Right lobe of liver (tissue), 4 donors: Measurements from ENCODE around the gene AIFM2.

Source experiments
- POLR2A ChIP-seq: fragments of 450-650 bp; IDR thresholded peaks from one replicate; pipeline ENCODE4 v1.6.1; 2017; ENCODE audit warnings: antibody characterized with exemption, mild to moderate bottlenecking
- TF ChIP-seq, protein P1 (sequence below), 4 donors: fragments of 200-600 bp in 3 of 4; fragments of 450-650 bp in 1 of 4; IDR thresholded peaks; one replicate each; pipeline versions ENCODE4 v1.5.1 to v1.8.0; 2016 to 2022; ENCODE audit warnings: antibody characterized with exemption in 4 of 4, mild to moderate bottlenecking in 2 of 4
- donor health status: DM: no; HTN: no; CAD: no.
- donor health status: DM: no; HTN: no; CAD: no.
- donor health status: DM: no; HTN: yes; CAD: no.

DNA sequence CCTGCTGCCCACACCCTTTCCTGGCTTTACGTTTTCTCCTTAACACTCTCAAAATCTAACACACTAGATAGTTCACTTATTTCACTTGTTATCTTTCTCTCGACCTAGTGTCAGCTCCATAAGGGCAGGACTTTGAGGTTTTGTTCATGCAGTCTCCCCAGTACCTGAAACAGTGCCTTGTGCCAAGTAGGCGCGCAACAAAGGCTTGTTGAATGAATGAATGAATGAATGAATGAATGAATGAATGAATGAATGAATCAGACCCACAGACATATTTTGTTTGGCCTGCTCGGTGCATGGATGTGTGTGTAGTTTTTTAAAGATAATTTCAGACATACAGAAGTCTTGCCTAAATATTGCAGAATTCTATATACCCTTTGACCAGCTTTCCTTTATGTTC is 7.7 kb upstream of the AIFM2 start:
- TF ChIP-seq, protein P1, sequence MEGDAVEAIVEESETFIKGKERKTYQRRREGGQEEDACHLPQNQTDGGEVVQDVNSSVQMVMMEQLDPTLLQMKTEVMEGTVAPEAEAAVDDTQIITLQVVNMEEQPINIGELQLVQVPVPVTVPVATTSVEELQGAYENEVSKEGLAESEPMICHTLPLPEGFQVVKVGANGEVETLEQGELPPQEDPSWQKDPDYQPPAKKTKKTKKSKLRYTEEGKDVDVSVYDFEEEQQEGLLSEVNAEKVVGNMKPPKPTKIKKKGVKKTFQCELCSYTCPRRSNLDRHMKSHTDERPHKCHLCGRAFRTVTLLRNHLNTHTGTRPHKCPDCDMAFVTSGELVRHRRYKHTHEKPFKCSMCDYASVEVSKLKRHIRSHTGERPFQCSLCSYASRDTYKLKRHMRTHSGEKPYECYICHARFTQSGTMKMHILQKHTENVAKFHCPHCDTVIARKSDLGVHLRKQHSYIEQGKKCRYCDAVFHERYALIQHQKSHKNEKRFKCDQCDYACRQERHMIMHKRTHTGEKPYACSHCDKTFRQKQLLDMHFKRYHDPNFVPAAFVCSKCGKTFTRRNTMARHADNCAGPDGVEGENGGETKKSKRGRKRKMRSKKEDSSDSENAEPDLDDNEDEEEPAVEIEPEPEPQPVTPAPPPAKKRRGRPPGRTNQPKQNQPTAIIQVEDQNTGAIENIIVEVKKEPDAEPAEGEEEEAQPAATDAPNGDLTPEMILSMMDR (IDR thresholded peaks at IDR 0.05), result no peak
- TF ChIP-seq POLR2A, result no peak
